ENCODE data around the gene KDM4C. TPM values are rescaled to one million over a fixed set of nuclear protein-coding genes. Genes with fewer than 3 reads are reported as not detected.
A peak's percentile ranks its signal among the peaks of the same experiment; 100 is the strongest.

The KDM4C gene
- total RNA-seq, 1 donor from 2014 or later: 46.0 TPM

GRCh38 chr9:6869081-6869948 lies 111.5 kb downstream of the KDM4C start:
- DNase-seq (ENCODE audit: low spot score): peak; percentile 94

GRCh38 chr9:6870149-6870548 lies 112.4 kb downstream of the KDM4C start:
- DNase-seq (ENCODE audit: low spot score): no peak

- DNase-seq (ENCODE audit: low spot score): no peak
Observed at GRCh38 chr9:6870650-6871477, 113.1 kb downstream of the KDM4C start.

- peak; percentile 57 for DNase-seq (ENCODE audit: low spot score)
Observed at GRCh38 chr9:6873857-6874256, 116.1 kb downstream of the KDM4C start.

- no peak for DNase-seq (ENCODE audit: low spot score)
Observed at GRCh38 chr9:6876195-6876894, 118.6 kb downstream of the KDM4C start.

GRCh38 chr9:6877671-6878161 lies 119.9 kb downstream of the KDM4C start:
- DNase-seq (ENCODE audit: low spot score): no peak

GRCh38 chr9:6880626-6881025 lies 122.9 kb downstream of the KDM4C start:
- DNase-seq (ENCODE audit: low spot score): no peak

- no peak for DNase-seq (ENCODE audit: low spot score)
Observed at GRCh38 chr9:6884101-6884500, 126.3 kb downstream of the KDM4C start.

- no peak for DNase-seq (ENCODE audit: low spot score)
Observed at GRCh38 chr9:6884990-6885389, 127.2 kb downstream of the KDM4C start.

- no peak for DNase-seq (ENCODE audit: low spot score)
Observed at GRCh38 chr9:6887051-6887450, 129.3 kb downstream of the KDM4C start.

- no peak for DNase-seq (ENCODE audit: low spot score)
Observed at GRCh38 chr9:6889868-6890267, 132.1 kb downstream of the KDM4C start.

- DNase-seq (ENCODE audit: low spot score): no peak
Observed at GRCh38 chr9:6893350-6894131, 135.8 kb downstream of the KDM4C start.

- no peak for DNase-seq (ENCODE audit: low spot score)
Observed at GRCh38 chr9:6894135-6894534, 136.4 kb downstream of the KDM4C start.

- DNase-seq (ENCODE audit: low spot score): no peak
Observed at GRCh38 chr9:6895754-6896153, 138.0 kb downstream of the KDM4C start.

GRCh38 chr9:6896562-6896961 lies 138.8 kb downstream of the KDM4C start:
- no peak for DNase-seq (ENCODE audit: low spot score)

GRCh38 chr9:6897207-6897822 lies 139.5 kb downstream of the KDM4C start:
- no peak for DNase-seq (ENCODE audit: low spot score)

- DNase-seq (ENCODE audit: low spot score): peak; percentile 36
Observed at GRCh38 chr9:6897898-6898302, 140.1 kb downstream of the KDM4C start.

GRCh38 chr9:6899274-6899673 lies 141.5 kb downstream of the KDM4C start:
- no peak for DNase-seq (ENCODE audit: low spot score)

GRCh38 chr9:6900440-6900883 lies 142.7 kb downstream of the KDM4C start:
- no peak for DNase-seq (ENCODE audit: low spot score)

- DNase-seq (ENCODE audit: low spot score): no peak
Observed at GRCh38 chr9:6901180-6901579, 143.4 kb downstream of the KDM4C start.

GRCh38 chr9:6902423-6902822 lies 144.7 kb downstream of the KDM4C start:
- DNase-seq (ENCODE audit: low spot score): no peak

Data from umbilical cord (tissue), 2 donors.